ENCODE data around the gene MRPL22.
"Not testable (repeated sequence)": the region's sequence is repeated elsewhere in the genome, so short reads cannot be mapped to it uniquely, and the experiment has no call there.

The MRPL22 gene

DNA sequence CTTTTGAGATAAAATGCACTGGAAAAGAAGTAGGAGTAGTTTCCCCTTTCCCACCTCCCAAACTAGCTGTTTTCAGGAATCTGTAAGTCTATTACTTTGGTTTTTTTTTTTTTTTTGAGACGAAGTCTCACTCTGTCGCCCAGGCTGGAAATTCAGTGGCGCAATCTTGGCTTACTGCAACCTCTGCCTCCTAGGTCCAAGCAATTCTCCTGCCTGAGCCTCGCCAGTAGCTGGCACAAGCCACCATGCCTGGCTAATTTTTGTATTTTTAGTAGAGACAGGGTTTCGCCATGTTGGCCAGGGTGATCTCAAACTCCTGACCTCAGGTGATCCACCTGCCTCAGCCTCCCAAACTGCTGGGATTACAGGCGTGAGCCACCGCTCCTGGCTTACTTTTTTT lies 35.3 kb upstream of the MRPL22 start:
- not testable (repeated sequence) for H3K4me1 ChIP-seq (ENCODE audit: control insufficient read depth, insufficient read depth, low read length); H3K27me3 ChIP-seq (ENCODE audit: control insufficient read depth in 1 of 2, insufficient read depth in 2 of 2, low read length in 2 of 2); H3K9ac ChIP-seq (ENCODE audit: low read length in 2 of 2); H3K9me3 ChIP-seq (ENCODE audit: control insufficient read depth in 2 of 2, low read length in 2 of 2); H3K27ac ChIP-seq (ENCODE audit: low read length); H3K4me3 ChIP-seq (ENCODE audit: low read length in 2 of 2)
- peaks cover 48 to 56% of the 10 kb centered on the region in 2 donors for H3K36me3 ChIP-seq (ENCODE audit: control insufficient read depth in 2 of 2, insufficient read depth in 2 of 2, low read length in 2 of 2)

GRCh38 chr5:154916874-154917273 lies 24.0 kb upstream of the MRPL22 start:
- no peaks in the 10 kb centered on the region for H3K9me3 ChIP-seq (ENCODE audit: control insufficient read depth in 2 of 2, low read length in 2 of 2)
- H3K9ac ChIP-seq (ENCODE audit: low read length in 2 of 2), result no peak overlapping the region
- H3K4me1 ChIP-seq (ENCODE audit: control insufficient read depth, insufficient read depth, low read length), result no peaks in the 10 kb centered on the region
- H3K36me3 ChIP-seq (ENCODE audit: control insufficient read depth in 2 of 2, insufficient read depth in 2 of 2, low read length in 2 of 2), result peaks cover 29 to 43% of the 10 kb centered on the region in 2 donors
- H3K4me3 ChIP-seq (ENCODE audit: low read length in 2 of 2), result no peak overlapping the region
- no peaks in the 10 kb centered on the region for H3K27me3 ChIP-seq (ENCODE audit: control insufficient read depth in 1 of 2, insufficient read depth in 2 of 2, low read length in 2 of 2)
- no peak overlapping the region for H3K27ac ChIP-seq (ENCODE audit: low read length)

GRCh38 chr5:154917757-154918156 lies 23.1 kb upstream of the MRPL22 start:
- no peak overlapping the region for H3K4me3 ChIP-seq (ENCODE audit: low read length in 2 of 2)
- H3K9me3 ChIP-seq (ENCODE audit: control insufficient read depth in 2 of 2, low read length in 2 of 2), result no peaks in the 10 kb centered on the region
- H3K9ac ChIP-seq (ENCODE audit: low read length in 2 of 2), result no peak overlapping the region
- H3K4me1 ChIP-seq (ENCODE audit: control insufficient read depth, insufficient read depth, low read length), result no peaks in the 10 kb centered on the region
- H3K27ac ChIP-seq (ENCODE audit: low read length), result no peak overlapping the region
- H3K36me3 ChIP-seq (ENCODE audit: control insufficient read depth in 2 of 2, insufficient read depth in 2 of 2, low read length in 2 of 2), result peaks cover 25 to 35% of the 10 kb centered on the region in 2 donors
- H3K27me3 ChIP-seq (ENCODE audit: control insufficient read depth in 1 of 2, insufficient read depth in 2 of 2, low read length in 2 of 2), result no peaks in the 10 kb centered on the region

DNA sequence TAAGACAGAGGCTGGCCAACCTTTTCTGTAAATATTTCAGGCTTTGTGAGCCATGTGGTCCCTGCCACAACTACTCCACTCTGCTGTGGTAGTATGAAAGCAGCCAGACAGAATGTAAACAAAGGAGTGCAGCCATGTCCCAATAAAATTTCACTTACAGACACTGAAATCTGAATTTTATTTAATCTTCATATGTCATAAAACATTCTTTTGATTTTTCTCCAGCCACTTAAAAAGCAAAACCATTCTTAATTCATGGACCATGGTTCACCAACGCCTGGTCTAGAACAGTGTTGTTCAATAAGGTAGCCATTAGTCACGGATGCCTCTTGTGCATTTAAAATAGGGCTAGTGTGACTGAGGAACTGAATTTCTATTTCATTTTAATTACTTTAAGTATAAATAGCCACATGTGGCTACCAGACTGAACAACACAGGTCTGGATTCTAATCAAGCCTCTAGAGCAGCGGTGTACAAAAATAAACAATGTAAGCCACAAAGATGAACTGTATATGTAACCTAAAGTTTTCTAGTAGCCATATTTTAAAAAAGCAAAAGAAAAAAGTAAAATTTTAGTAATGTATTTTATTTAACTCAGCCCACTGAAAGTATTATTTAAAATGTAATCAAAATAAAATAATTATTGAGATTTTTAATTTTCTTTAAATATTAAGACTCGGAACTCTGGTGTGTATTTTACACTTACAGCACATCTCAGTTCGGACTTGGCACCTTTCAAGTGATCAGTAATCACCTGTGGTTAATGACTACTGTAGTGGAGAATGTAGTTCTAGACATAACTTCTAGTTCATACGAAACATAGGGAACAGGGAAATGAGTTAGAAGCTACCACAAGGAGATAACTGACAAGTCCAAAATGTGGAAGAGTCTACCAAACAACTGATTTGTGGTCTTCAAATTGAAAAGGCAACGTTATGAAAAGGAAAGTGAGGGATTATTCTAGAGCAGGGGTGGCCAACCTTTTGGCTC lies 17.1 kb upstream of the MRPL22 start:
- Histone ChIP-seq H3K9me3 (ENCODE audit: control insufficient read depth in 2 of 2, low read length in 2 of 2) (no peaks in the 10 kb centered on the region), H3K36me3 (ENCODE audit: control insufficient read depth in 2 of 2, insufficient read depth in 2 of 2, low read length in 2 of 2) (peaks cover 31 to 42% of the 10 kb centered on the region in 2 donors), H3K4me1 (ENCODE audit: control insufficient read depth, insufficient read depth, low read length) (no peaks in the 10 kb centered on the region), H3K27me3 (ENCODE audit: control insufficient read depth in 1 of 2, insufficient read depth in 2 of 2, low read length in 2 of 2) (no peaks in the 10 kb centered on the region), H3K4me3 (ENCODE audit: low read length in 2 of 2) (no peak overlapping the region), H3K9ac (ENCODE audit: low read length in 2 of 2) (no peak overlapping the region), H3K27ac (ENCODE audit: low read length) (no peak overlapping the region)

GRCh38 chr5:154933537-154933936 lies 7.3 kb upstream of the MRPL22 start:
- Histone ChIP-seq H3K36me3 (ENCODE audit: control insufficient read depth in 2 of 2, insufficient read depth in 2 of 2, low read length in 2 of 2) (peaks cover 11 to 15% of the 10 kb centered on the region in 2 donors), H3K4me3 (ENCODE audit: low read length in 2 of 2) (no peak overlapping the region), H3K27me3 (ENCODE audit: control insufficient read depth in 1 of 2, insufficient read depth in 2 of 2, low read length in 2 of 2) (no peaks in the 10 kb centered on the region), H3K27ac (ENCODE audit: low read length) (no peak overlapping the region), H3K9ac (ENCODE audit: low read length in 2 of 2) (no peak overlapping the region), H3K4me1 (ENCODE audit: control insufficient read depth, insufficient read depth, low read length) (peaks cover 9% of the 10 kb centered on the region), H3K9me3 (ENCODE audit: control insufficient read depth in 2 of 2, low read length in 2 of 2) (no peaks in the 10 kb centered on the region)

- Histone ChIP-seq H3K36me3 (ENCODE audit: control insufficient read depth in 2 of 2, insufficient read depth in 2 of 2, low read length in 2 of 2) (peaks cover 7 to 11% of the 10 kb centered on the region in 2 donors), H3K4me3 (ENCODE audit: low read length in 2 of 2) (no peak overlapping the region), H3K27ac (ENCODE audit: low read length) (no peak overlapping the region), H3K27me3 (ENCODE audit: control insufficient read depth in 1 of 2, insufficient read depth in 2 of 2, low read length in 2 of 2) (no peaks in the 10 kb centered on the region), H3K9ac (ENCODE audit: low read length in 2 of 2) (no peak overlapping the region), H3K9me3 (ENCODE audit: control insufficient read depth in 2 of 2, low read length in 2 of 2) (no peaks in the 10 kb centered on the region), H3K4me1 (ENCODE audit: control insufficient read depth, insufficient read depth, low read length) (peaks cover 9% of the 10 kb centered on the region)
Measured at GRCh38 chr5:154934881-154935280, 6.0 kb upstream of the MRPL22 start.

- Histone ChIP-seq H3K27me3 (ENCODE audit: control insufficient read depth in 1 of 2, insufficient read depth in 2 of 2, low read length in 2 of 2) (no peaks in the 10 kb centered on the region), H3K36me3 (ENCODE audit: control insufficient read depth in 2 of 2, insufficient read depth in 2 of 2, low read length in 2 of 2) (peaks cover 0 to 3% of the 10 kb centered on the region in 2 donors), H3K9me3 (ENCODE audit: control insufficient read depth in 2 of 2, low read length in 2 of 2) (no peaks in the 10 kb centered on the region), H3K4me1 (ENCODE audit: control insufficient read depth, insufficient read depth, low read length) (peaks cover 15% of the 10 kb centered on the region), H3K4me3 (ENCODE audit: low read length in 2 of 2) (peak overlapping the region; percentile 89 to 97), H3K27ac (ENCODE audit: low read length) (no peak overlapping the region), H3K9ac (ENCODE audit: low read length in 2 of 2) (peak overlapping the region; percentile 82 to 89)
Measured at GRCh38 chr5:154937186-154937717, 3.6 kb upstream of the MRPL22 start.

GRCh38 chr5:154937718-154938466 lies 3.0 kb upstream of the MRPL22 start, which contains the start of gene GEMIN5:
GEMIN5 (minus strand) TSS chr5:154938211; CDS start chr5:154938133, 78 bp downstream.
- H3K9ac ChIP-seq (ENCODE audit: low read length in 2 of 2), result peak within 1 kb of the TSS; percentile 82 to 89
- no peaks in the 10 kb centered on the region for H3K27me3 ChIP-seq (ENCODE audit: control insufficient read depth in 1 of 2, insufficient read depth in 2 of 2, low read length in 2 of 2)
- peak within 1 kb of the TSS; percentile 31 for H3K27ac ChIP-seq (ENCODE audit: low read length)
- peaks cover 18% of the 10 kb centered on the region for H3K4me1 ChIP-seq (ENCODE audit: control insufficient read depth, insufficient read depth, low read length)
- H3K36me3 ChIP-seq (ENCODE audit: control insufficient read depth in 2 of 2, insufficient read depth in 2 of 2, low read length in 2 of 2), result no peaks in the 10 kb centered on the region
- H3K9me3 ChIP-seq (ENCODE audit: control insufficient read depth in 2 of 2, low read length in 2 of 2), result no peaks in the 10 kb centered on the region
- H3K4me3 ChIP-seq (ENCODE audit: low read length in 2 of 2), result peak within 1 kb of the TSS; percentile 89 to 97

GRCh38 chr5:154939387-154939786 lies 1.5 kb upstream of the MRPL22 start:
- H3K27ac ChIP-seq (ENCODE audit: low read length); H3K36me3 ChIP-seq (ENCODE audit: control insufficient read depth in 2 of 2, insufficient read depth in 2 of 2, low read length in 2 of 2); H3K9ac ChIP-seq (ENCODE audit: low read length in 2 of 2); H3K27me3 ChIP-seq (ENCODE audit: control insufficient read depth in 1 of 2, insufficient read depth in 2 of 2, low read length in 2 of 2); H3K4me3 ChIP-seq (ENCODE audit: low read length in 2 of 2); H3K9me3 ChIP-seq (ENCODE audit: control insufficient read depth in 2 of 2, low read length in 2 of 2): not testable (repeated sequence)
- H3K4me1 ChIP-seq (ENCODE audit: control insufficient read depth, insufficient read depth, low read length), result peaks cover 18% of the 10 kb centered on the region

- H3K36me3 ChIP-seq (ENCODE audit: control insufficient read depth in 2 of 2, insufficient read depth in 2 of 2, low read length in 2 of 2), result no peaks in the 10 kb centered on the region
- peak overlapping the region; percentile 91 to 97 for H3K9ac ChIP-seq (ENCODE audit: low read length in 2 of 2)
- no peaks in the 10 kb centered on the region for H3K27me3 ChIP-seq (ENCODE audit: control insufficient read depth in 1 of 2, insufficient read depth in 2 of 2, low read length in 2 of 2)
- peak overlapping the region; percentile 66 for H3K27ac ChIP-seq (ENCODE audit: low read length)
- H3K9me3 ChIP-seq (ENCODE audit: control insufficient read depth in 2 of 2, low read length in 2 of 2), result no peaks in the 10 kb centered on the region
- peaks cover 18% of the 10 kb centered on the region for H3K4me1 ChIP-seq (ENCODE audit: control insufficient read depth, insufficient read depth, low read length)
- H3K4me3 ChIP-seq (ENCODE audit: low read length in 2 of 2), result peak overlapping the region; percentile 98
Measured at GRCh38 chr5:154940375-154940771, 500 bp upstream of the MRPL22 start.
